Heart left ventricle (tissue), 16 donors: ENCODE measurements around the gene NUAK1. TPM values are rescaled to one million over a fixed set of nuclear protein-coding genes. Genes with fewer than 3 reads are reported as not detected.

ENCODE experiments used
- ATAC-seq, 4 donors: fragments of 200-7000 bp; cut with Tn5 transposase; one replicate each; pipeline ENCODE4 v1.9.1; 2020 to 2022; ENCODE audit warnings: moderate library complexity in 4 of 4, mild to moderate bottlenecking in 3 of 4, moderate number of reproducible peaks in 1 of 4
- DNase-seq, 5 donors: peaks; one replicate each; pipeline ENCODE4 v3.0.0-alpha.2; 2020
- H3K27ac ChIP-seq, 12 donors: fragments of 200-600 bp; sonication (generic) in 4 of 12; one replicate each; pipeline versions ENCODE4 v1.5.0 to v1.8.0; 2016 to 2022; ENCODE audit warnings: mild to moderate bottlenecking in 2 of 12
- H3K27me3 ChIP-seq, 9 donors: fragments of 200-600 bp; sonication (generic) in 2 of 9; one replicate each; pipeline versions ENCODE4 v1.5.1 to v1.8.0; 2016 to 2022; ENCODE audit warnings: mild to moderate bottlenecking in 3 of 9
- H3K36me3 ChIP-seq, 9 donors: fragments of 200-600 bp; sonication (generic) in 2 of 9; one replicate each; pipeline versions ENCODE4 v1.5.0 to v1.8.0; 2018 to 2022; ENCODE audit warnings: mild to moderate bottlenecking in 2 of 9
- H3K4me1 ChIP-seq, 12 donors: fragments of 200-600 bp; sonication (generic) in 4 of 12; one replicate each; pipeline versions ENCODE4 v1.5.0 to v1.8.0; 2016 to 2022; ENCODE audit warnings: mild to moderate bottlenecking in 3 of 12
- H3K4me3 ChIP-seq, 12 donors: fragments of 200-600 bp; sonication (generic) in 4 of 12; one replicate each; pipeline versions ENCODE4 v1.5.0 to v1.8.0; 2017 to 2022; ENCODE audit warnings: mild to moderate bottlenecking in 9 of 12, moderate library complexity in 4 of 12
- H3K9me3 ChIP-seq, 12 donors: fragments of 200-600 bp; sonication (generic) in 4 of 12; one replicate each; pipeline versions ENCODE4 v1.5.0 to v1.8.0; 2016 to 2022; ENCODE audit warnings: mild to moderate bottlenecking in 1 of 12
- CTCF ChIP-seq, 12 donors: fragments of 200-600 bp; sonication (generic) in 4 of 12; IDR thresholded peaks; one replicate each; pipeline versions ENCODE4 v1.5.0 to v1.8.0; 2018 to 2022; ENCODE audit warnings: antibody characterized with exemption in 12 of 12, mild to moderate bottlenecking in 5 of 12
- POLR2A ChIP-seq, 2 donors: fragments of 450-650 bp; IDR thresholded peaks; one replicate each; pipeline ENCODE4 v1.6.1; 2017; ENCODE audit warnings: antibody characterized with exemption in 2 of 2, mild to moderate bottlenecking in 2 of 2, moderate library complexity in 2 of 2
- WGBS, 4 donors: extraction: QIAGEN DNeasy Blood & Tissue Kit in 2 of 4; methylation state at CpG; one replicate each; pipeline versions ENCODE4 v1.1.5 to v1.1.7; 2013 to 2018; 5-methylcytosine and 5-hydroxymethylcytosine counted together
- intact Hi-C, 10 donors: fragments of 100-400 bp; cut with DNase I; formaldehyde crosslinking; loops; one replicate each; pipeline versions ENCODE4 v1.11.1 to v1.14.2; 2022
- polyA plus RNA-seq, 2 donors: library from polyadenylated mRNA; stranded (reverse); fragments of 200-250 nt; gene quantifications; one replicate each; pipeline ENCODE4 v1.2.3, GENCODE V29; 2013
- total RNA-seq, 9 donors: library from RNA; depleted of rRNA in 2 of 9; stranded (reverse); fragments of >200 nt in 2 of 9; fragmentation: NEBNext Ultra II Directional in 3 of 9; extraction: Animal tissue kit (Norgen Biotek cat#: 25700) in 3 of 9; gene quantifications; one replicate each; pipeline versions ENCODE4 v1.1.0 to v1.2.4, GENCODE V29; 2016 to 2023
- donor health status: ischemic (EF 13 %, LVEDD 7.1; RV severe dilation, severe dysfunction).
- donor health status: healthy with polysubstance abuse.
- donor health status: DM: no; HTN: yes; CAD: no.
- donor health status: DM: no; HTN: no; CAD: no.
- donor health status: ischemic (EF 25% LVEDD 6.9; RV normal size, moderate dysfunction).
- donor health status: ischemic (EF 25% LVEDD 5.7; RV mildly dilated, moderate dysfunction).
- donor health status: healthy.
- donor health status: DM: yes; HTN: yes; CAD: no.
- donor health status: ischemic (EF 35%, LVEDD 5.7; RV mildly dilated, moderate dysfunction).
- donor health status: nonischemic (EF 11% LVEDD 7.7; RV severe dilation, severe dysfunction).
- donor health status: DM: yes; HTN: yes; CAD: no.
- donor health status: PGD.
- donor health status: ischemic (EF 29% LVEDD 5.4; RV normal size, mild dysfunction).
- donor health status: nonischemic (EF 23%, LVEDD 6.1; RV moderate dilation, normal function).

The NUAK1 gene
- total and polyA plus RNA-seq, 11 donors: 10.5 to 50.7 (median 39.4) TPM

- Histone ChIP-seq H3K27ac (peak overlapping the region in 11 of 12 donors; percentile 17 to 100 (median 95)), H3K4me3 (peak overlapping the region in 1 of 12 donors; percentile 7), H3K36me3 (no peaks in the 10 kb centered on the region), H3K4me1 (peaks cover 3 to 98% (median 81%) of the 10 kb centered on the region in 12 donors), H3K9me3 (no peaks in the 10 kb centered on the region), H3K27me3 (no peaks in the 10 kb centered on the region)
- intact Hi-C loops: loop anchor here in 7 of 10 donors (2.0 to 10.0 kb wide), 10 partner anchors 54 to 607 kb away; no protein-coding TSS in a partner anchor
- no peak for ATAC-seq
- 9 to 15% (median 11%) methylated on average over 5 of the region's 5 CpGs for whole genome bisulfite sequencing, 4 donors
- DNase-seq: no peak
- TF ChIP-seq POLR2A (IDR thresholded peaks at IDR 0.05) (no peak), CTCF (IDR thresholded peaks at IDR 0.05) (no peak)
Measured at GRCh38 chr12:106131676-106132075, 7.1 kb downstream of the NUAK1 start.

DNA sequence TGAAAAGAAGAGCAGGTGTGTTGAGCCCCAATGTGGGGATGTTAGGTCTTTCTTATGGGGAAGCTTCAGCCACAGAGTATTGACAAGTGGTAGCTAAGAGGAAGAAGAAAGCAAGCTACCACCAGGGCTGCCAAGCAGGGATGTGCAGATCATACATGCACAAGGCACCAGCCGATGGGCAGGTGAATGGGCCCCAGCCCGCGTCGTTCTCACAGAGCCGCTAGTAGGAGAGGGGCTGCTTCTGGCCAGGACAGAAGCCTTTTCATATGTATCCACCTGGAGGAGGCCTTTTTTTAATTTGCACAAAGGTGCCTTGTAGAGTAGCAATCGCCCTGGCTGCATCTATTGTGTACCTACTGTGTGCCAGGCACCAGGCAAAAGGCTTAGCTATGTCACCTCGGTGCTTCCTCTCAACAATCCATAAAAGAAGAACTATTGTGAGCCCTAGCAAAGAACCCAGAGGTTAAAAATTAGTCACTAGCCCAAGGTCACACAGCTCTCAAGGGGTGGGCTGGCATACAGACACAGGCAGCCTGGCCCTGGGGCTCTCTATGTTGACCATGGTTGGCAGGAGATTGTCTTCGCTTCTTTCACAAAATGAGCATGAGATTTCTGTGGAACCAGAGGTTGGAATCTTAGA, 8.2 kb downstream of the NUAK1 start:
- H3K27me3 ChIP-seq: no peaks in the 10 kb centered on the region
- no peak overlapping the region for H3K4me3 ChIP-seq
- no peak for TF ChIP-seq POLR2A (IDR thresholded peaks at IDR 0.05)
- TF ChIP-seq CTCF (IDR thresholded peaks at IDR 0.05): no peak
- DNase-seq (no peak), ATAC-seq (peak in 2 of 4 donors; percentile 22 to 45)
- intact Hi-C loops: loop anchor here in 7 of 10 donors (2.0 to 10.0 kb wide), 10 partner anchors 53 to 606 kb away; no protein-coding TSS in a partner anchor
- no peaks in the 10 kb centered on the region for H3K9me3 ChIP-seq
- peaks cover 3 to 100% (median 86%) of the 10 kb centered on the region in 12 donors for H3K4me1 ChIP-seq
- H3K36me3 ChIP-seq: no peaks in the 10 kb centered on the region
- H3K27ac ChIP-seq: peak overlapping the region in 11 of 12 donors; percentile 25 to 100 (median 95)
- 77 to 84% (median 80%) methylated on average over 8 of the region's 8 CpGs for WGBS, 4 donors

DNA sequence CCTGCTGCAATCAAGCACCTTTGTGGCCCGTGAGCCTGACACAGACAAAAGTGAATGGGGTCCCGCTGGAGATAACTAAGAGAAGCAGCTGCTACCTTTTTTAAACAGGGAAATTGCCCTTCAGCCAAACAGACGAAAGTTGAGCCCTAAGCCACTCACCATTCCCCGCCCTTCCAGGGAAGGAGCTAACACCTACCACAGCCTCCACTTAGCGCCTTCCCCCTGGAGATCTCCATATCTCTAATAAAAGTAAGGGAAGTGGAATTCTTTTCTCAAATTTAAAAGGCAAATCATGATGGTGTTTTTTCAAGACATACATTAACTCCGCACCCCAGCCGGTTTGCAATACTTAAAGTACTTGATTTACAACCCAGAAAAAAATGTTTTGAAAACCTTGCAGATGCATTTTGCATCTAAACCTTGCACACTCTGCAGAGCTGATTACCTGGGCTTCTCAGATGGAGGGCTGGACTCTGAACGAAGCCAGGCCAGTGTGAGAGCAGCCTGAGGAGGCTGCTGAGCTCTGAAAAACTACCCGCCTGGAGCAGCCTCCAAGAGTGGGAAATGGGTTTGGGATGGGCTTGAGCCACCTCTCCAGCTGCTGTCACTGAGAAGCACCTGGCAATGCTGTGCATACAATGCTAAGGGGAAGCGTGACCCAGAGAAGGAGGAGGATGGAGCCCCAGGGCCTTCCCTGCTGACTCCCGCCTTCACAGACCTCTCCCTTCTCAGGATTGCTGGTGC, 10.0 kb downstream of the NUAK1 start:
- no peak overlapping the region for H3K4me3 ChIP-seq
- H3K4me1 ChIP-seq: peaks cover 3 to 100% (median 82%) of the 10 kb centered on the region in 12 donors
- ATAC-seq (no peak), DNase-seq (no peak)
- peak overlapping the region in 10 of 12 donors; percentile 65 to 100 (median 96) for H3K27ac ChIP-seq
- H3K9me3 ChIP-seq: no peaks in the 10 kb centered on the region
- WGBS, 4 donors: 67 to 78% (median 75%) methylated on average over 10 to 11 of the region's 11 CpGs
- TF ChIP-seq CTCF (IDR thresholded peaks at IDR 0.05) (no peak), POLR2A (IDR thresholded peaks at IDR 0.05) (no peak)
- intact Hi-C loops: loop anchor here in 2 of 10 donors (5.0 kb wide), 2 partner anchors 36 to 41 kb away; no protein-coding TSS in a partner anchor
- H3K27me3 ChIP-seq: no peaks in the 10 kb centered on the region
- H3K36me3 ChIP-seq: no peaks in the 10 kb centered on the region
